ENCODE measurements around the gene PUS3. TPM values are rescaled to one million over a fixed set of nuclear protein-coding genes. Genes with fewer than 3 reads are reported as not detected.

Gene PUS3
- polyA plus RNA-seq, 1 donor from 2014 or later, result 15.5 TPM

GRCh38 chr11:125925247-125925740 lies 22.3 kb upstream of the PUS3 start:
- no peaks in the 10 kb centered on the region for H3K9me3 ChIP-seq (ENCODE audit: low read length)
- no peak overlapping the region for H3K4me2 ChIP-seq (ENCODE audit: low read length)
- no peaks in the 10 kb centered on the region for H3K9me2 ChIP-seq (ENCODE audit: insufficient read depth, low read length)
- H2AFZ ChIP-seq (ENCODE audit: low read depth, low read length), result no peak overlapping the region
- H3F3A ChIP-seq (ENCODE audit: insufficient read depth, low read length, poor library complexity, severe bottlenecking), result no peaks in the 10 kb centered on the region
- no peak overlapping the region for H3K4me3 ChIP-seq (ENCODE audit: low read length)
- no peaks in the 10 kb centered on the region for H4K20me1 ChIP-seq (ENCODE audit: insufficient read depth)
- H3K36me3 ChIP-seq (ENCODE audit: insufficient read depth, low read length), result no peaks in the 10 kb centered on the region
- H3K27me3 ChIP-seq (ENCODE audit: insufficient read depth, low read depth, low read length), result no peaks in the 10 kb centered on the region
- no peak overlapping the region for H3K27ac ChIP-seq (ENCODE audit: low read length)
- H3K9ac ChIP-seq (ENCODE audit: low read length), result no peak overlapping the region
- TF ChIP-seq SMC3 (conservative IDR thresholded peaks at IDR 0.05; ENCODE audit: poor library complexity), result no peak
- no peak for TF ChIP-seq RAD21 (conservative IDR thresholded peaks at IDR 0.05)
- no peak for TF ChIP-seq EZH2 (IDR thresholded peaks at IDR 0.05; ENCODE audit: borderline replicate concordance, insufficient read depth, low read length, poor library complexity, severe bottlenecking)
- TF ChIP-seq TAF1 (IDR thresholded peaks at IDR 0.05; ENCODE audit: low read depth), result no peak
- TF ChIP-seq POLR2AphosphoS5 (IDR thresholded peaks at IDR 0.05), result no peak
- TF ChIP-seq CTCF (IDR thresholded peaks at IDR 0.05; ENCODE audit: poor library complexity, severe bottlenecking), result no peak
- TF ChIP-seq MXI1 (conservative IDR thresholded peaks at IDR 0.05; ENCODE audit: poor library complexity, severe bottlenecking), result no peak
- TF ChIP-seq, protein P1, sequence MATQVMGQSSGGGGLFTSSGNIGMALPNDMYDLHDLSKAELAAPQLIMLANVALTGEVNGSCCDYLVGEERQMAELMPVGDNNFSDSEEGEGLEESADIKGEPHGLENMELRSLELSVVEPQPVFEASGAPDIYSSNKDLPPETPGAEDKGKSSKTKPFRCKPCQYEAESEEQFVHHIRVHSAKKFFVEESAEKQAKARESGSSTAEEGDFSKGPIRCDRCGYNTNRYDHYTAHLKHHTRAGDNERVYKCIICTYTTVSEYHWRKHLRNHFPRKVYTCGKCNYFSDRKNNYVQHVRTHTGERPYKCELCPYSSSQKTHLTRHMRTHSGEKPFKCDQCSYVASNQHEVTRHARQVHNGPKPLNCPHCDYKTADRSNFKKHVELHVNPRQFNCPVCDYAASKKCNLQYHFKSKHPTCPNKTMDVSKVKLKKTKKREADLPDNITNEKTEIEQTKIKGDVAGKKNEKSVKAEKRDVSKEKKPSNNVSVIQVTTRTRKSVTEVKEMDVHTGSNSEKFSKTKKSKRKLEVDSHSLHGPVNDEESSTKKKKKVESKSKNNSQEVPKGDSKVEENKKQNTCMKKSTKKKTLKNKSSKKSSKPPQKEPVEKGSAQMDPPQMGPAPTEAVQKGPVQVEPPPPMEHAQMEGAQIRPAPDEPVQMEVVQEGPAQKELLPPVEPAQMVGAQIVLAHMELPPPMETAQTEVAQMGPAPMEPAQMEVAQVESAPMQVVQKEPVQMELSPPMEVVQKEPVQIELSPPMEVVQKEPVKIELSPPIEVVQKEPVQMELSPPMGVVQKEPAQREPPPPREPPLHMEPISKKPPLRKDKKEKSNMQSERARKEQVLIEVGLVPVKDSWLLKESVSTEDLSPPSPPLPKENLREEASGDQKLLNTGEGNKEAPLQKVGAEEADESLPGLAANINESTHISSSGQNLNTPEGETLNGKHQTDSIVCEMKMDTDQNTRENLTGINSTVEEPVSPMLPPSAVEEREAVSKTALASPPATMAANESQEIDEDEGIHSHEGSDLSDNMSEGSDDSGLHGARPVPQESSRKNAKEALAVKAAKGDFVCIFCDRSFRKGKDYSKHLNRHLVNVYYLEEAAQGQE (IDR thresholded peaks at IDR 0.05; ENCODE audit: borderline replicate concordance), result no peak
- no peak for TF ChIP-seq EP300 (conservative IDR thresholded peaks at IDR 0.05; ENCODE audit: poor library complexity, severe bottlenecking)
- no peaks in the 10 kb centered on the region for H3K79me2 ChIP-seq (replicated peaks; ENCODE audit: insufficient read depth, low read length)

DNA sequence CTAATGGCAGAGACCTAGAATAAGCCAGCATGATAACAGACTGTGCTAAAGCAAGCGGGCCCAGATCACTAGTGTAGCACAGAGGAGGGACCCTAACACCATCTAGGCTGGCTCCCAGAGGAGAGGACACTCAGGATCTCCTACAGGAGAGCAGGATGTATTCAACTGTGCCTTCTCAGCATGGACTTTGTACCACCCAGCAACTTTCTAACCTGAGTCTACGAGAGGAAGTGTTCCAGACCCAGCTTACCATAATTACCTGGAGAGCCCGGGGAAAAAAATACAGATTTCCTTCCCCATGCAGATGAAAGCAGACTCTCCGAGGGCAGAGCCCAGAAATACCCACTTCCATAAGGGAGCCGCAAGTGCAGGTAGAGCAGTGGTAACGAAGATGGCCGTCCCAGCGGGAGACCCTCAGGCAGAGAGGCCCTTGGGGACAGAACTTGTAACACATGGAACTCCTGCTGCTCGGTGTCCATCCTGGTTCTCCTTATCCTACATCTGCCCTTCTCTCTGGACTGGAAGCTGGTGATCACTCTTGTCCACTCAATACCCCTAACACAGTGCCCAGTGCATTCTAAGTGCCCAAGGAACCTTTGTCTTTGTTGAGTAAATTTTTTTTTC lies 21.5 kb upstream of the PUS3 start:
- no peaks in the 10 kb centered on the region for H3K36me3 ChIP-seq (ENCODE audit: insufficient read depth, low read length)

More for the DNA sequence above, 21.5 kb upstream of the PUS3 start:
- no peak overlapping the region for H3K27ac ChIP-seq (ENCODE audit: low read length)
- H4K20me1 ChIP-seq (ENCODE audit: insufficient read depth), result no peaks in the 10 kb centered on the region
- H3K4me3 ChIP-seq (ENCODE audit: low read length), result no peak overlapping the region
- H3K27me3 ChIP-seq (ENCODE audit: insufficient read depth, low read depth, low read length), result no peaks in the 10 kb centered on the region
- TF ChIP-seq EP300 (conservative IDR thresholded peaks at IDR 0.05; ENCODE audit: poor library complexity, severe bottlenecking), result no peak
- TF ChIP-seq, protein P1 (IDR thresholded peaks at IDR 0.05; ENCODE audit: borderline replicate concordance), result no peak
- no peaks in the 10 kb centered on the region for H3K9me2 ChIP-seq (ENCODE audit: insufficient read depth, low read length)
- no peak overlapping the region for H2AFZ ChIP-seq (ENCODE audit: low read depth, low read length)
- H3K4me2 ChIP-seq (ENCODE audit: low read length), result no peak overlapping the region
- no peak overlapping the region for H3K9ac ChIP-seq (ENCODE audit: low read length)
- H3F3A ChIP-seq (ENCODE audit: insufficient read depth, low read length, poor library complexity, severe bottlenecking), result no peaks in the 10 kb centered on the region
- H3K79me2 ChIP-seq (replicated peaks; ENCODE audit: insufficient read depth, low read length), result no peaks in the 10 kb centered on the region
- no peaks in the 10 kb centered on the region for H3K9me3 ChIP-seq (ENCODE audit: low read length)

All from neural cell (in vitro differentiated cells).